AG09309 (cell line): ENCODE measurements around the gene ADGRG6.

Experiments
- DNase-seq: peaks from one replicate; pipeline ENCODE4 v3.0.0-alpha.2; 2010; ENCODE audit warnings: low read depth
- H3K4me3 ChIP-seq: 2 replicates; pipeline ENCODE4 v1.5.1; 2011; ENCODE audit warnings: mild to moderate bottlenecking, low read depth, low read length, moderate library complexity; ENCODE audit not compliant: control insufficient read depth
- TF ChIP-seq, protein P1 (sequence below): IDR thresholded peaks from 2 replicates; pipeline ENCODE4 v1.5.1; 2011; ENCODE audit warnings: mild to moderate bottlenecking, low read depth, low read length, inconsistent platforms; ENCODE audit not compliant: insufficient read depth, control insufficient read depth; ENCODE audit errors: missing control alignments

ADGRG6 gene

GRCh38 chr6:142324111-142324510, 22.3 kb downstream of the ADGRG6 start:
- no peak overlapping the region for H3K4me3 ChIP-seq
- TF ChIP-seq, protein P1, sequence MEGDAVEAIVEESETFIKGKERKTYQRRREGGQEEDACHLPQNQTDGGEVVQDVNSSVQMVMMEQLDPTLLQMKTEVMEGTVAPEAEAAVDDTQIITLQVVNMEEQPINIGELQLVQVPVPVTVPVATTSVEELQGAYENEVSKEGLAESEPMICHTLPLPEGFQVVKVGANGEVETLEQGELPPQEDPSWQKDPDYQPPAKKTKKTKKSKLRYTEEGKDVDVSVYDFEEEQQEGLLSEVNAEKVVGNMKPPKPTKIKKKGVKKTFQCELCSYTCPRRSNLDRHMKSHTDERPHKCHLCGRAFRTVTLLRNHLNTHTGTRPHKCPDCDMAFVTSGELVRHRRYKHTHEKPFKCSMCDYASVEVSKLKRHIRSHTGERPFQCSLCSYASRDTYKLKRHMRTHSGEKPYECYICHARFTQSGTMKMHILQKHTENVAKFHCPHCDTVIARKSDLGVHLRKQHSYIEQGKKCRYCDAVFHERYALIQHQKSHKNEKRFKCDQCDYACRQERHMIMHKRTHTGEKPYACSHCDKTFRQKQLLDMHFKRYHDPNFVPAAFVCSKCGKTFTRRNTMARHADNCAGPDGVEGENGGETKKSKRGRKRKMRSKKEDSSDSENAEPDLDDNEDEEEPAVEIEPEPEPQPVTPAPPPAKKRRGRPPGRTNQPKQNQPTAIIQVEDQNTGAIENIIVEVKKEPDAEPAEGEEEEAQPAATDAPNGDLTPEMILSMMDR, result no peak
- DNase-seq, result no peak

DNA sequence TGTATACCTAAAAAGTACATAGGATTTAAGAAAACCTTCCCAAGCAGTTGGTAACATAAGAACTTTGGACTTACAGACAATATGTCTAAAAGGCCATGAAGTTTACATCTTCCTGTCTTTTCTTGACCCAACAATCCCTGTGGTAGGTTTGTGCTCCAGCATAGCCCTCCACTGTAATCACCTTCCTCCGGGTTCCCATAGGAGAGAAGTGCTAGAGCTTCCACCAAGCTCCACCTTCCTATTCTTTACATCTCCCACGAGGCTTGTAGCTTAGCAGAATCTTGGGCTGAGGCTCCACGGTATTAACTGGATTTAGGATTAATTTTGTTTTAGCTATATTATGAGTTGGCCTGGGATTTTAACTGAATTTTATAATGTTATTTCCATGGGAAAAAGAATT, 23.3 kb downstream of the ADGRG6 start:
- TF ChIP-seq, protein P1, result no peak
- no peak for DNase-seq
- no peak overlapping the region for H3K4me3 ChIP-seq

DNA sequence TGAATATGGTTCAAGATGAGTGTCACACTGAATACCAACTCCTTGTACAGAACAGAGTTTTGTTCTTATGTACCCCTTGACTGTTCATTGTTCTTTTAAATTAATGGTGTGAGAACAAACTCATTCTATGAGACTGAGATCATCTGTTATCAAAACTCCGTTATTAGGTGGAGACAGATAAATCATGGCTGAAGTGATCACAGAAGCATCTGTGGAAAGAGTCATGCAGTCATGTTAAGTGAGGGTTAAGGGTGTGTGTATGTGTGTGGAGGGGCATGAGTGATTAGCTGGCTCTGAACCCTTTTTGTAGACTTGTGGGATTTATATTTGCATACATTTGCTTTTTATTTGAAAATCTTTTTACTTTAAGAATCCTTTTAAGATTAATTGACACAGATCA, 24.7 kb downstream of the ADGRG6 start:
- TF ChIP-seq, protein P1, result no peak
- H3K4me3 ChIP-seq, result no peak overlapping the region
- DNase-seq, result no peak

DNA sequence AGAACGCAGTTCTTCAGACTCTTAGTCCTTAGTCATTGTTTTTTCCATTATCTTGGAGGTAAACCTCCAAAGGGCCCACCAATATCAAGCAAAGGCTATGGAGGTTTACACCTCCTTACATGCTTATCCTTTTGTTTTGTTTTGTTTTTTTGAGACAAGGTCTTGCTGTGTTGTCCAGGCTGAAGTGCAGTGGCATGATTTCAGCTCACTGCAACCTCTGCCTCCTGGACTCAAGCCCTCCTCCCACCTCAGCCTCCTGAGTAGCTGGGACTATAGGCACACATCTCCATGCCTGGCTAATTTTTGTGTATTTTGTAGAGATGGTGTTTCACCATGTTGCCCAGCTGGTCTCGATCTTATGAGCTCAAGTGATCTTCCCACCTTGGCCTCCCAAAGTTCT, 26.3 kb downstream of the ADGRG6 start:
- DNase-seq, result no peak
- TF ChIP-seq, protein P1, result no peak
- H3K4me3 ChIP-seq, result no peak overlapping the region

- no peak for DNase-seq
- H3K4me3 ChIP-seq, result no peak overlapping the region
- TF ChIP-seq, protein P1, result no peak
Observed at GRCh38 chr6:142329486-142330113, 27.8 kb downstream of the ADGRG6 start.

- TF ChIP-seq, protein P1, result no peak
- DNase-seq, result no peak
- H3K4me3 ChIP-seq, result no peak overlapping the region
Observed at GRCh38 chr6:142331075-142331551, 29.3 kb downstream of the ADGRG6 start.

DNA sequence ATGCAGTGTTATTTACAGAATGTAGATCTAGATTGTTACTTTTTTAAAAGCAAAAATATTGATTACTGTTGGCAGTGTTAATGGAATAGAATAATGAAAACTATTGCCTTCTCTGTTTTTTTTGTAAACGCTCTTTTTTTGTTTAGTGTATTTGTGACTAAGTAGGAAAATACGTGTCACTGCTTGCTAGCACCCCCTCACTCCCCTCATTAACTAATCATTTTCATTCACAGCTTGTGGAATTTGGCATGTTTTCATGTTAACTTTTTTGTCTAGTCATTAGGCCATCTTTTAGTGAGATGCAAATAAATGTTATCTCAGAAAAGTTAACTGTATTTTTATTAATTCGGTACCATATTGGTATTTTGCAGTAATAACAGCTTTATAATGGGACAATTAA, 29.8 kb downstream of the ADGRG6 start:
- TF ChIP-seq, protein P1, result no peak
- H3K4me3 ChIP-seq, result no peak overlapping the region
- no peak for DNase-seq
